HepG2 (cell line): ENCODE data around the gene NXPH4. TPM values are rescaled to one million over a fixed set of nuclear protein-coding genes. Genes with fewer than 3 reads are reported as not detected.
A peak's percentile ranks its signal among the peaks of the same experiment; 100 is the strongest.

ENCODE experiments used
- AGO2 ChIP-seq: fragments of 200-400 bp; formaldehyde crosslinking; optimal IDR thresholded peaks from 2 replicates; pipeline ENCODE3; 2017; ENCODE audit warnings: mild to moderate bottlenecking, low read depth, low read length, moderate library complexity
- JUNB ChIP-seq: sonication (generic); formaldehyde crosslinking; IDR thresholded peaks from 2 replicates; pipeline ENCODE4 v1.8.0; 2022; ENCODE audit warnings: missing genetic modification reagents, mild to moderate bottlenecking, borderline replicate concordance
- PHF20 ChIP-seq: sonication (generic); formaldehyde crosslinking; IDR thresholded peaks from 2 replicates; pipeline ENCODE4 v1.5.0; 2020; ENCODE audit warnings: mild to moderate bottlenecking, missing genetic modification reagents
- PRDM15 ChIP-seq: sonication (generic); formaldehyde crosslinking; IDR thresholded peaks from 2 replicates; pipeline ENCODE4 v1.4.0; 2020; ENCODE audit warnings: missing genetic modification reagents
- PRMT3 ChIP-seq: sonication (generic); formaldehyde crosslinking; IDR thresholded peaks from 2 replicates; pipeline ENCODE4 v1.8.1; 2022; ENCODE audit warnings: low read depth, mild to moderate bottlenecking, moderate library complexity, missing genetic modification reagents, borderline replicate concordance
- RBAK ChIP-seq: sonication (generic); formaldehyde crosslinking; IDR thresholded peaks from 2 replicates; pipeline ENCODE4 v1.5.1; 2020; ENCODE audit warnings: mild to moderate bottlenecking, missing genetic modification reagents
- SP1 ChIP-seq, 2 experiments: fragments of 450-650 bp in 1 of 2; sonication (generic) in 1 of 2; formaldehyde crosslinking in 1 of 2; IDR thresholded peaks; 2 replicates each; pipeline versions ENCODE4 v1.4.0 to v1.6.1; 2016 to 2020; ENCODE audit warnings: missing genetic modification reagents in 1 of 2
- TFAP4 ChIP-seq: sonication (generic); IDR thresholded peaks from 2 replicates; pipeline ENCODE4 v1.6.1; 2016; ENCODE audit warnings: low read depth, borderline replicate concordance
- ZBTB2 ChIP-seq: sonication (generic); formaldehyde crosslinking; IDR thresholded peaks from 2 replicates; pipeline ENCODE4 v1.8.0; 2022; ENCODE audit warnings: low read depth, missing genetic modification reagents
- ZBTB34 ChIP-seq: sonication (generic); formaldehyde crosslinking; IDR thresholded peaks from 2 replicates; pipeline ENCODE4 v1.8.0; 2022; ENCODE audit warnings: mild to moderate bottlenecking, missing genetic modification reagents
- ZNF24 ChIP-seq: fragments of 450-650 bp; IDR thresholded peaks from 2 replicates; pipeline ENCODE4 v1.6.1; 2017; ENCODE audit warnings: antibody characterized with exemption, mild to moderate bottlenecking
- ZNF784 ChIP-seq: sonication (generic); formaldehyde crosslinking; IDR thresholded peaks from 2 replicates; pipeline ENCODE4 v1.5.1; 2020; ENCODE audit warnings: missing genetic modification reagents, mild to moderate bottlenecking, borderline replicate concordance
- ZNF83 ChIP-seq: sonication (generic); formaldehyde crosslinking; IDR thresholded peaks from 2 replicates; pipeline ENCODE4 v1.4.0; 2020; ENCODE audit warnings: missing genetic modification reagents, mild to moderate bottlenecking, borderline replicate concordance
- polyA plus RNA-seq, 8 experiments: library from polyadenylated mRNA; depleted of rRNA in 3 of 8; stranded (reverse) in 7 of 8; unstranded in 1 of 8; fragments of >200 nt; fragmentation: Illumina TruSeq in 4 of 8; extraction: Trizol in 4 of 8; gene quantifications; 2 replicates each; pipeline versions ENCODE4 v1.2.1 to v1.2.3, GENCODE V29; 2011 to 2016; ENCODE audit warnings: low read depth in 4 of 8, missing spikeins in 1 of 8, mixed read lengths in 1 of 8; ENCODE audit not compliant: insufficient read depth in 1 of 8
- total RNA-seq, 5 experiments: library from RNA; depleted of rRNA; stranded (reverse); fragments of >200 nt; fragmentation: Illumina TruSeq; extraction: Trizol; gene quantifications; 2 replicates each; pipeline ENCODE4 v1.2.3, GENCODE V29; 2016; ENCODE audit warnings: low read depth in 1 of 5

The NXPH4 gene
- total and polyA plus RNA-seq, 2 of the 13 experiments (the other 11 are each of a cell fraction or from before 2014, with no cell fraction given) = 0.13 TPM; not detected in 1

- no peak for TF ChIP-seq TFAP4
- peak; percentile 82 for TF ChIP-seq AGO2
- no peak for TF ChIP-seq PRMT3 (CRISPR knock-in tag)
- TF ChIP-seq JUNB (CRISPR knock-in tag) = no peak
- TF ChIP-seq ZNF24 = no peak
- TF ChIP-seq ZBTB2 (CRISPR knock-in tag) = no peak
- TF ChIP-seq ZNF784 (CRISPR knock-in tag) = no peak
- TF ChIP-seq ZNF83 (CRISPR knock-in tag) = no peak
- no peak for TF ChIP-seq ZBTB34
- TF ChIP-seq PRDM15 (CRISPR knock-in tag) = no peak
- no peak for TF ChIP-seq SP1 (IDR thresholded peaks at IDR 0.05)
- no peak for TF ChIP-seq SP1 (CRISPR knock-in tag; IDR thresholded peaks at IDR 0.05)
- no peak for TF ChIP-seq RBAK
- TF ChIP-seq PHF20 (CRISPR knock-in tag) = no peak
These were observed 25.8 kb upstream of the NXPH4 start (continued) for GRCh38 chr12:57190821-57191220.
